GM18519 (cell line): Measurements from ENCODE around the gene PPP3CA.

Experiments
- ATAC-seq: cut with Tn5 transposase; IDR thresholded peaks from one replicate; pipeline ENCODE4 v1.9.1; 2021; ENCODE audit warnings: mild to moderate bottlenecking, moderate library complexity; ENCODE audit not compliant: unreplicated experiment, low FRiP score

PPP3CA gene

DNA sequence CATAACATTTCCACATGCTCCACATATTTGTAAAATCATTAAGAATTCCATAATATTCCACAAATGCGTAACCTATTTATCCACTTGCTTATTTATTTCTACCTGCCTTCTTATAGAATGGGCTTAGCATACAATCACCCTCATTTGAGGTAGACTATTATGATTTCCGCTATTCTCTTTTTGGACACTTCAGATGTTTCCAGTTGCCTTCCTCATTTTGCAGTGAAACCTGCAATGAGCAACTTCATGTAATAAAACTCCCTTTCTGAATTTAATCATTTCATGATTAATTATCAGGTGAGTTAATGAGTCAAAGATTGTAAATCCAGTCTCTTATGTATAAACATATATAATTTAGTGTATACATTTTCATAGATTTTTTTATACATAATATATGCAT, 58.0 kb downstream of the PPP3CA start:
- no peak for ATAC-seq

DNA sequence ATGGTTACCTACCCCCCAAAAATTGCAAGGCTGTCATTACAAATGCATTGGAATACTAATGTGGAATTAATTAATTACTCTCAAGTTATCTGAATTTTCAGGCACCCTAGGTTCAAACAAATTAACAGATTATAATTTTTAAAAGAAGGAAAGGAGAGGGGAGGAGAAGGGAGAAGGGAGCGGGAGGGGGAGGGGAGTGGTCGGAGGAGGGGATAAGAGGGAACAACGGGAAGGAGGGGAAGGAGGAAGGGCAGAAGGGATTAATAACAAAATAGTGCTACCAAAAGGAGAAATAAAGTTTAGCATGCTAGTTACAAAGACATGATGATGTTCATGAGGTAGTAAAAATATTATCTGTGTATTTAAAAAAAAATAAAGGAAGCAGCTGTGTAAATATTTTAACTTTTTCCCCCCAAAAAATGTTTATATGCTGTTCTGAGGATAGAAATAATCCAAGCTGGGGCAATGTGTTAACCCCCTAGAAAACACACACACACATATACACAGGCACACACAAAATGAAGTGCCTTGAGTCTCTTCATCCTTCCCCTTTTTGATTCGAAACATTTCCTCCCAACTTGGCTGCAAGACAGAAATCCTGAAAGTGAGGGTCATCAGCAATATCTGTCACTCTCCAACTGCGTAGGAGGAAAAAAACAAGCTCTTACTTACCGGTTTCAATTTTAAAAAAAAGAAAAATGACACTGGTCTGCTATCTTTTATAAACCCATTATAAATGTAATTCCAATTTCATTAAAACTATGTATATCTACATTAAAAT, 58.8 kb downstream of the PPP3CA start:
- no peak for ATAC-seq

GRCh38 chr4:101287324-101287723, 60.0 kb downstream of the PPP3CA start:
- no peak for ATAC-seq

- ATAC-seq = no peak
Measured at GRCh38 chr4:101286663-101287062, 60.7 kb downstream of the PPP3CA start.

DNA sequence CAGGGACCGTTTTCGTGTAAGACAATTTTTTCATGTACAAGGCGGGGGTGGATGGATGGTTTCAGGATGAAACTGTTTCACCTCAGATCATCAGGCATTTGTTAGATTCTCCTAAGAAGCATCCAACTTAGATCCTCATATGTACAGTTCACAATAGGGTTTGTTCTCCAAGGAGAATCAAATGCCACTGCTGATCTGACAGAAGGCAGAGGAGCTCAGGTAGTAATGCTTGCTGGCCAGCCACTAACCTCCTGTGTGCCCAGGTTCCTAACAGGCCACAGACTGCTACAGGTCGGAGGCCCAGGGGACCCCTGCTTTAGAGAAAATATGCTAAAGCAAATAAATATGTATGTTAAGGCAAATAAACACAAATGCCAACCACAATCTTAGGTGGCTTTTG, 61.3 kb downstream of the PPP3CA start:
- ATAC-seq = no peak

GRCh38 chr4:101284546-101284945, 62.8 kb downstream of the PPP3CA start:
- no peak for ATAC-seq

- ATAC-seq = no peak
Measured at GRCh38 chr4:101283434-101283833, 63.9 kb downstream of the PPP3CA start.

GRCh38 chr4:101282076-101282844, 65.1 kb downstream of the PPP3CA start:
- no peak for ATAC-seq

GRCh38 chr4:101280866-101281600, 66.3 kb downstream of the PPP3CA start:
- no peak for ATAC-seq

- peak; percentile 56 for ATAC-seq
Measured at GRCh38 chr4:101279377-101279871, 67.9 kb downstream of the PPP3CA start.

DNA sequence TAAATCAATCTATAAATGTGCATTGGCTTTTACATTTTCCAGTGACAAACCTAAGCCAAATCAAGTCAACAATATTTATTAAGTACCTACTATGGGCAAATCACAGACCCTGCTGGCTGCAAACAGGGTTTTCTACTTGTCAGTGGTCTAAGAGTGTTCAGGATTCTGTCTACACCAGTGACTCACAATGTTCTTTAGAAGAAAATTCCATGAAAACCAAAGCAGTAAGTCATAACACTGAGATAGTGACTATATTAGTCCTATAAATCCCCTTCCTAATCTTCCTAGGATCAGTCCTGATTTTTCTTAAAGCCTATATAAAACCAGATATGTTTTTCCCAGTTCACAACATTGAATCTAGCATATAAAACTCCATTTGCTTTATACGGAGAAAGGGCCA, 69.7 kb downstream of the PPP3CA start:
- ATAC-seq = no peak

DNA sequence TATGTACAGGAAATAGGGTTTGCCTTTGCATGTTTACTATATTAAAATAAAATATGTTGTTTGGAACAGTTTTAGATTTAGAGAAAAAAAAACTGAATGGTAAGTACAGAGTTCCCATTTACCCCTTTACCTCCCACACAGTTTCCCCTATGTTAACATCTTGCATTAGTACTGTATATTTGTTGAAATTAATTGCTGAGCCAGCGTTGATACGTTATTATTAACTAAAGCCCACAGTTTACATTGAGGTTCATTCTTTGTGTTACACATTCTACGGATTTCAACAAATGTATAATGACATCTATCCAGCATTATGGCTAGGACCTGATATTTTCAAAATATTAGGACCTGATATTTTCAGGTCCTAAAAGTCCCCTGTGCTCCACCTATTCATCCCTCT, 70.7 kb downstream of the PPP3CA start:
- no peak for ATAC-seq

DNA sequence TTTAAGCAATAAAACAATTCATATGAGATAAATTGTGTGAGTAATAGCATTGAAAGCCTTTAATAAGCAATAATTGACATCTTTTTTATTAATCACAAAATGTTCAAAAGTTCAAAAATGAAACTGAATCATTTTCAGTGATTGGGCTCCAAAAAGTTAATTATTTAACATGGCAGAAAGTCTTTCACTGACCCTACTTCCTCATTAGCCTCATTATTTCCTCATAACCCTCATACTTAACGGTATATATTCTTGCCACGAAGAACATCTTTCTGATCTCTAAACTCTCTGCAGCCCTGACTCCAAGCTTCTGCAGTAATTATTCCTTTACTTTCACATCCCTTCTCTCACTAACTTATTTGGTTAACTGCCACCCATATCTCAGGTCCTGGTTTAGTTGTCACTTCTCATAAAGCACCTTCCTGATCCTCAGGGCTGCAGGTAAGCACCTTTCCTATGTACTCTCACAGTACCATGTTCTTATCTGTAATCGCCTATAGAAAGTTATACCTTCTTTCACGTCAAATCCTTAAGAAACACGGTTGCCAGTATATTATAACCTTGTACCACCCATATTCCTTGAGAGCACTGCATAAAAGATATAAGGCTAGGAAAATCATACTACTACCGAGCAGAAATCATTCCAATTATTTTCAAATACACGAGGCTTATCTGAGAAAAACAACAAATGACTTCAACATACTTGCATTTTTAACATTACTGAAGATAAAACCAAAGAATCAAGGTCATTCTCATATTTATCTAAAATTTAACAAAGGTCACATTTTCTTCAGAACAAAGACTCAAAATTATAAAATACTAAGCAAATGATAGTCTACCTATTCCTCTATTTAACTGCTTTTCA, 72.2 kb downstream of the PPP3CA start:
- no peak for ATAC-seq

DNA sequence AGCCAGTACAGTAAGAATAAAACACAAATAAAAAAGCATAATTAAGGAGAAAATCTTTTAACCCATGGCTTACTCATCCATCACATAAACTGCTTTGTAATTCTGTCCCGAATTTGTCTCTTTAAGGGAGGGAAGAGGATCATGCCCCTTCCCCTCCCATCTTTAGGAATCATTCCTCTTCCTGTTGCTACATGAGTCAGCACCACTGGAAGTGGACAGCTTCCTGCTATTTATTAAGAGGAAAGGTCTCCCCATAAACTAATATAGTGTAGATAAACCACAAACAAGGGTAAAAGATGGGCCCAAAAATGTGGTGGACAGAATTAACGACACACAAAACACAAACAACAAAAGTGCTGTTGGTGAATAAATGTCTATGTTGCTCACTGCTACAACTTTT, 75.8 kb downstream of the PPP3CA start:
- no peak for ATAC-seq

- ATAC-seq = no peak
Measured at GRCh38 chr4:101269682-101270081, 77.6 kb downstream of the PPP3CA start.

DNA sequence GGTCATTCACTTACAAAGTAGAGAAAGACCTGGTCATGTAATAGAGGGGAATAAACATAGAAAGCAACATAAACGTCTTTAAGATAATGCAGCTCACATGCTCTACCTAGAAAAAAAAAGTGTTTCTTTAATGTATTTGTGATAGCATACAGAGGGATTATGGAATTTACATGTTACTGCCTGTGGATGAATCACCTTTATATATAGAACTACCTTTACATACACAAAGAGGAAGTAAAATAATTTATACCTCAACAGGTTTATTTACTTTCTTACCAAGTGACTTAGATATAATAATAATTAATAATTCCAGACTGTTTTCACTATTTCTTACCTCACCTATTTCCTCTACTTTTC, 81.5 kb downstream of the PPP3CA start:
- ATAC-seq = no peak

GRCh38 chr4:101264993-101265815, 82.1 kb downstream of the PPP3CA start:
- no peak for ATAC-seq

- ATAC-seq = no peak
Measured at GRCh38 chr4:101264512-101264911, 82.8 kb downstream of the PPP3CA start.

GRCh38 chr4:101262683-101263082, 84.6 kb downstream of the PPP3CA start:
- no peak for ATAC-seq
